CD4-positive, alpha-beta T cell treated with Interleukin-4 for 1 hour (primary cell): ENCODE data around the gene GNAI3.

Experiments
- DNase-seq, 2 donors: peaks; one replicate each; pipeline ENCODE4 v3.0.0-alpha.2; 2020 to 2022

Gene GNAI3

GRCh38 chr1:109603229-109603628 is 54.8 kb downstream of the GNAI3 start:
- peak in 1 of 2 donors; percentile 28 for DNase-seq

GRCh38 chr1:109605381-109605780 is 57.0 kb downstream of the GNAI3 start:
- DNase-seq, result no peak

GRCh38 chr1:109609881-109610280 is 61.5 kb downstream of the GNAI3 start:
- no peak for DNase-seq

- no peak for DNase-seq
These were observed 62.3 kb downstream of the GNAI3 start for GRCh38 chr1:109610609-109611307.

- no peak for DNase-seq
These were observed 63.0 kb downstream of the GNAI3 start for GRCh38 chr1:109611308-109611990.

- no peak for DNase-seq
These were observed 65.1 kb downstream of the GNAI3 start for GRCh38 chr1:109613361-109614147.

- DNase-seq, result peak; percentile 60 to 72
These were observed 67.5 kb downstream of the GNAI3 start for GRCh38 chr1:109615879-109616278.

- DNase-seq, result no peak
These were observed 68.0 kb downstream of the GNAI3 start for GRCh38 chr1:109616391-109616790.

- peak in 1 of 2 donors; percentile 29 for DNase-seq
These were observed 68.9 kb downstream of the GNAI3 start for GRCh38 chr1:109617291-109617801.

GRCh38 chr1:109618661-109619575 is 70.5 kb downstream of the GNAI3 start:
- DNase-seq, result no peak

- DNase-seq, result peak; percentile 88 to 89
These were observed 71.4 kb downstream of the GNAI3 start, which contains the start of the genes AMPD2 and GNAT2 for GRCh38 chr1:109619576-109620400. Gene AMPD2, plus strand, starts transcription at chr1:109619837. Its CDS starts 1,339 bp downstream, at chr1:109621176. Gene GNAT2, minus strand, starts transcription at chr1:109619616. Its CDS starts 6,746 bp downstream, at chr1:109612870.

- DNase-seq, result no peak
These were observed 72.0 kb downstream of the GNAI3 start for GRCh38 chr1:109620401-109620791.

- peak; percentile 96 to 97 for DNase-seq
These were observed 72.4 kb downstream of the GNAI3 start for GRCh38 chr1:109620841-109621286.

GRCh38 chr1:109621379-109622136 is 73.1 kb downstream of the GNAI3 start:
- DNase-seq, result no peak

- no peak for DNase-seq
These were observed 73.9 kb downstream of the GNAI3 start for GRCh38 chr1:109622137-109622892.

- peak in 1 of 2 donors; percentile 29 for DNase-seq
These were observed 74.5 kb downstream of the GNAI3 start for GRCh38 chr1:109622895-109623294.

GRCh38 chr1:109623601-109624161 is 75.3 kb downstream of the GNAI3 start:
- DNase-seq, result no peak

GRCh38 chr1:109624201-109625010 is 76.0 kb downstream of the GNAI3 start:
- peak in 1 of 2 donors; percentile 24 for DNase-seq
